GM19324 (cell line): ENCODE results near the gene FXYD5.
"Not testable (repeated sequence)": the region's sequence is repeated elsewhere in the genome, so short reads cannot be mapped to it uniquely, and the experiment has no call there.

Source experiments
- ATAC-seq: cut with Tn5 transposase; IDR thresholded peaks from one replicate; pipeline ENCODE4 v1.9.1; 2021; ENCODE audit warnings: mild to moderate bottlenecking, moderate library complexity; ENCODE audit not compliant: unreplicated experiment, low FRiP score

The FXYD5 gene

GRCh38 chr19:35119578-35120155, 34.9 kb upstream of the FXYD5 start:
- ATAC-seq: no peak

GRCh38 chr19:35120492-35120891, 34.0 kb upstream of the FXYD5 start:
- ATAC-seq: no peak

- ATAC-seq: no peak
These were observed 33.6 kb upstream of the FXYD5 start for GRCh38 chr19:35120898-35121297.

DNA sequence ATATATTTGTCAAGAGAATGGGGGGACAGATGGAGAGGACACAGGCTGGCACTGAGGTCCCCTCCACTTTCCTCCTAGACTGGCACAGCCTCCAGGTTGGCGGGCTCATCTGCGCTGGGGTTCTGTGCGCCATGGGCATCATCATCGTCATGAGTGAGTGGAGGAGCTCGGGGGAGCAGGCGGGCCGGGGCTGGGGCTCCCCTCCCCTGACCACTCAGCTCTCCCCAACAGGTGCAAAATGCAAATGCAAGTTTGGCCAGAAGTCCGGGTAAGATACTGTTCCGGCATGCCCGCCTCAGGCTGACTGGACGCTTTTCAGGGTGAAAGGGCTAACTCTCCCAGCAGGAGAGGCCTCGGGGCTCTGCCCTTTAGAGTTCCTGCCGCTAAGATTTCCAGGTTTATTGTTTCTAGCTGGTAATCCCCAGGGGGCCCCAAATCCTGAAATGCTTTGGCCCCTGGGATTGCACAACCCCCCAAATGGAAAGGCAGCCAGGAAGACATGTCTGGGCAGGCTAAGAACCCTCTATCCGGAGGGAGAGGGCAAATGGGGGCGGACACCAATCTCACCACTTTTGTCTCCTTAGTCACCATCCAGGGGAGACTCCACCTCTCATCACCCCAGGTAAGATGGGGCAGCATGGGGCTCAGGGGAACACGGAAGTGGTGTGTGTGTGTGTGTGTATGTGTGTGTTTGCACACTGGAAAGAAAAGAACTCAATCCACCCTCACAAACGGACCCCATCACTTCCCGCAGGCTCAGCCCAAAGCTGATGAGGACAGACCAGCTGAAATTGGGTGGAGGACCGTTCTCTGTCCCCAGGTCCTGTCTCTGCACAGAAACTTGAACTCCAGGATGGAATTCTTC, 31.6 kb upstream of the FXYD5 start:
- no peak for ATAC-seq

DNA sequence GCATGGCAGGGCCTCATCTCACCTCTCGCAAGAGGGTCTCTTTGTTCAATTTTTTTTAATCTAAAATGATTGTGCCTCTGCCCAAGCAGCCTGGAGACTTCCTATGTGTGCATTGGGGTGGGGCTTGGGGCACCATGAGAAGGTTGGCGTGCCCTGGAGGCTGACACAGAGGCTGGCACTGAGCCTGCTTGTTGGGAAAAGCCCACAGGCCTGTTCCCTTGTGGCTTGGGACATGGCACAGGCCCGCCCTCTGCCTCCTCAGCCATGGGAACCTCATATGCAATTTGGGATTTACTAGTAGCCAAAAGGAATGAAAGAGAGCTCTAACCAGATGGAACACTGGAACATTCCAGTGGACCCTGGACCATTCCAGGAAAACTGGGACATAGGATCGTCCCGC, 31.0 kb upstream of the FXYD5 start:
- no peak for ATAC-seq

DNA sequence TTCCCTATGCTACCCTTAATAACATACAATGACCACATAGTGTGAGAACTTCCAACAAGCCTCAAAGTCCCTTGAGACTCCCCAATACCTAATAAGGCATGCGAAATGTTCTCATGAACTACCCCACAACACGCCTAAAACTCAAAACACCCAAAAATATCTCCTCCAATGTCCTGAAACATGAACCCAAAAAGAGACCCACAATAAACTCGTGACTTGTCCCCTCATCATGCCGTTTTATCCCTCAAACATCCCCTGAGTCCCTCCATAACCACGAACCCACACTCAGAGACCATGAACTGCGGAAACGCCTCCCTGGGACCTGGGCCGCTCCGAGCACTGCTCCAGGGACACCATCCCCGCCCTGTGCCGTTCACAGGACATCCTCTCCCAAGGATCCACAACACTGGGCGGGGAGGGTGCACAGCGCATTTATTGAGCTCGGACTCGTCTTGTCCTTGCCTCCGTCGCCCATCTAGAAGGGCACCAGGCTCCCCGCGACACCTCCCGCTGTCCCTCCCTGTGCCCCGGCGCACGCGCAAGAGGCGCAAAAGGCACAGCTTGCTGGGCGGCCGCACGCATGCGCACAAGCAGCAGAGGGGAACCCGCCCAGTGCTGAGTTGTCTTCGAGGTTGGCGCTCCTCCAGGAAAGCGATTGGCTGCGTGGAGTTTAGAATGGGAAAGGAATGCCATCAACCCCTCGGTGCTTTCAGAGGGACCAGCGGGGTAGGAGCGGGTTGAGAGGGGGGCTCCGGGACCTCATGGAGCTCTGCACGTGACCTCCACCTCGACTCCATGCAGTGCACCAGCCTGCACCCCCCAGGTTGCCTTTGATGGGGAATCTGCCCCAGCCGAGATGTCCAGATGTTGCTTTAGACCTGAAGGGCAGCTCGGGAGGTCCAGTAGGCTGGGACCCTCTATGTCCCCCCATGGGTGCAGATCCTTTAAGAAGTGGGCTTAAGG, 30.2 kb upstream of the FXYD5 start:
- ATAC-seq: peak; percentile 60

DNA sequence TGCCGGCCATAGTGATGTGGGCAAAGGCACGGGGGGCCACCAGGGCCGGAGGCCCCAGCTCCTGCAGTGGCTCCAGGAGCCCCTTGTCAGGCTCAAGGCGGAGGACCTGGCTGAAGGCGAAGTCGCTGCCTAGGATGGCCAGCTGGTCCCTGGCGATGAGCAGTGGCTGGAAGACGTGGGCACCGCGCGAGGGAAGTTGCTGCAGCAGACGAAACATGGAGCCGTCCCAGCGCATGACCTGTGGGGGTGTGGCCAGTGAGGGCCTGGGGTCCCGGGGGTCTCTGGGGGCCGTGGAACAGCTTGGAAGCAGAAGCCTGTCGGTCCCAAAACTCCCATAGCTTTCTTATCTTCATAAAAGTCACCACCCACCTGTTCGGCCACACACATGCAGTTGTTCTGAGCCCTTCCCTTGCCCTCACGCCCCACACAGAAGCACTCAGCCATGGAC, 29.2 kb upstream of the FXYD5 start:
- no peak for ATAC-seq

DNA sequence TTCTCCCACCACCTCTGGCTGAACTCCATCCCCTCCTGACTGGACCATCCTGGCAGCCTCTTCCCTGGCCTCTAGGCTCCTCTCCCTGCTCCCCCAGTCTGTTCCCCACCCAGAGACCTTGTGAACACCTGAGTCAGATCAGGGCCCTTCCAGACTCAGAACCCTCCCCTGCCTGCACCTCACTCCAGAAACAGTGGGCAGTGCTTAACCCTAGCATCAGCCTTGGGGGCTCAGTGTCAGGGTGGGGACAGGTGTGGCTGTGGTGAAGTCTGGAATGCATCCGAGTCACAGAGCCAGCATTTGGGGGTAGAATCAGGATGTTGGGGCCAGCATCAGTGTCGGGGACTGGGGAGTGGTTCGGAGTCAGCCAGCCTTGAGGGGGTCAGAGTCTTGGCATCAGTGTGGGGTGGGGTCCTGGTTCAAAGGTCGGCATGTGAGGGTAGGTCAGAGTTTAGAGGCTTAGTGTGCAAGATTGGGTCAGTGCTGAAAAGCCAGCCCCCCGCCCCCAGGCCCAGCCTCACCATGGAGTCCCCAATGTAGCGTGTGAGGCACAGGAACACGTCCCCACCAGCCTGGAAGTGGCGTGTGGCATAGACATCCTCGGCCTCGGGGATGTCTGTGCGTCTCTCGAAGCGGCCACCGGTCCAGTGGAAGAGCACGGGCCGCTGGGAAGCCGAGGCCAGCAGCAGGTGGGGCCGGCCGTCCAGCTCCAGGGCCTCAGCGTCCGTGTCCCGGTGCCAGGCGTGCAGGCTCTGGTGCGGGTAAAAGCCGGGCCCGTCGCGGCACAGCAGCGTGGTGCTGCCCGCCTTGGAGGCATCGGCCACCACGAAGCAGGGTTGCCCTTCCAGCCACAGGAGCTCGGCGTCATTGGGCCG, 28.5 kb upstream of the FXYD5 start:
- ATAC-seq: no peak

DNA sequence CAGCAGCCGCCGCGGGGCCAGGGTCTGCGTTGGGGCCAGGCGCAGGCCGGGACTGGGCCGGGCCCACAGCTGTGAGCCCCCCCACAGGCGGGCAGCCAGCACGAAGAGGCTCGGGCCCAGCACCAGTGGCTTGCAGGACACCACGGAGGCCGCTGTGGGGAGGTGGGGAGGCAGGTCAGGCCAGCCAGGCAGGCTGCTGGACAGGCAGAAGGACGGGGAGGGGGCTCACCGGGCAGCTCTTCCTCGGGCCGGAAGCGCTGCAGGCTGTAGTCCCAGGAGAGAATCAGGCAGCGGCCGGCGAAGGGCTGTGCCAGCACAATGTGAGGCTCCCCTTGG, 27.9 kb upstream of the FXYD5 start:
- no peak for ATAC-seq

DNA sequence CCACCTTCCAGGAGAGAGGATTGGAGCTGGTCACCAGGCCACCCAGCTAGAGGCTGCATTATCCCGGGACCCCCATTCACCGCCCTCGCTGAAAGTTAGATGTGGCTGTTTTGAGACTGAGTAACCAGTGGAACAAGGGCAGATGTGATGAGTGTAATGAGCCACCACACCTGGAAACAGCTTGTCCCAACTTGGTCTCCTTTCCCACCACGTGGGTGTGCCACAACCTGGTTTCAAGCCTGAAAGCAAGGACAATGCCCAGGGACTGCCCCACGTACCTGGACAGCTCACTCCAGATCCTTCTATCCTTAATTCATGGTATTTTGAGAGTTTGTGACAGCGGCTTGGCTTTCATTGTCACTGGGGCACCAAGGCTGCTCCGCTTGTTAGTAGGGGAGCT, 26.7 kb upstream of the FXYD5 start:
- no peak for ATAC-seq

DNA sequence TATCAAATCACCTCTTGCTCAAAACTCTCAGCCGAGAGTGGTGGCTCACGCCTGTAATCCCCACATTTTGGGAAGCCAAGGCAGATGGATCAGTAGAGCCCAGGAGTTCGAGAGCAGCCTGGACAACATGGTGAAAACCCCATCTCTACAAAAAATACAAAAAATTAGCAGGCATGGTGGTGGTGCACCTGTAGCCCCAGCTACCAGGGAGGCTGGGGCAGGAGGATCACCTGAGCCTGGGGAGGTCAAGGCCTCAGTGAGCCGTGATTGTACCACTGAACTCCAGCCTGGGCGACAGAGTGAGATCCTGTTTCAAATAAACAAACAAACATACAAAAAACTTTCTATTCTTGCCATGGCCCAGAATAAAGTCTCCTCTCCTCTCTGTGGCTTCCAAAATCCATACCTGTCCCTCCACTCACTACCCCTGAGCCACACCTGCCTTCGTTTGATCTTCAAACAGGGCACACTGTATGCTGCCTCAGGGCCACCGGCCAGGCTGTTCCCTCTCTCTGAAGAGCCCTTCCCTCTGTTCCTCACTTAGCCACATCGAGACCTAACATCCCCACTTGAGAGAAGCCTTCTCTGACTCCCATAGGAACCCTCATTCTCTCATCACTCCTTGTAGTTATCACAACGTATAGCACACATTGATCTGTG, 26.0 kb upstream of the FXYD5 start:
- ATAC-seq: no peak

- not testable (repeated sequence) for ATAC-seq
These were observed 24.7 kb upstream of the FXYD5 start for GRCh38 chr19:35129724-35130274.

DNA sequence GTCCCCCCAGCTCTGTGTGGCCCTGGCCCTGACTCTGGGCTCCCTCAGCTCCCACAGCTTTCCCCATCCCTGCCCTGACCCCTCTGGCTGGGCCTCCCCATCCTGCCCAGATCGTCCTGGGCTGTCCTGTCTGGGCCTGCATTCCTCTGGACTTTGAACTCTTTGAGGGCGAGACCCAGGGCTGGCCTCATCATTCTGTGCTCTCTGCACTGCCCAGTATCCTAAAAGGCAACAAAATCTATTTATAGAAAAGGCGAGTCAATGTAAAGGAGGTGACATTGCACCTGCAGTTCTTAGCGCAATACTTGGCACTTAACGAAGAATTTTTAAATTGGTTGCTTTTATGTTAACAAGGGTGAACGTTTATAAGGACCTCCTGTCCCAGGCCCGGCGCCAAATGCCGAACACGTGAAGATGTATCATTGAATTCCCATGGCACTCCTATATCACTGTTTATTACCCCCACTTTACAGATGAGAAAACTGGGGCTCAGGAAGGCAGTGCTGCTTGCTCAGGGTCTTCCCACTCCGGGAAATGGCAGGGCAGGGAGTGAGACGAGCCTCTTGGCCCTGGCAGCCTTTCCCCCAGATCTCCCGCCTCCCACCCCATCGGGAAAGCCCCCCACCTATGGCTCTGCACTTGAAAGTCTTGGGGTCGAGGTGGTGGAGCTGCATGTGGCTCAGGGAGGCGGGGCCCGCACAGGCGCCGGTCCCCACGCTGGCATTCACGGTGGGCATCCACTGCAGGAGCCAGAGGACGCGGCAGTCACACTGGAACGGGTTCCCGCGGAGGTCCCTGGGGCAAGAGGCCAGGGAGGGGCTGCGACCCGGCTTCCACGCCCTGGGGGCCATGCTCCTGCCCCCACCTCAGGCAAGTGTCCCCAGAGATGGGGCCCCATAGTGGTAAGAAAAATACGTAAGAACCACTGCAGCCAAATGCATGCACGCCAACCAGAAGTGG, 23.5 kb upstream of the FXYD5 start:
- no peak for ATAC-seq

- no peak for ATAC-seq
These were observed 22.3 kb upstream of the FXYD5 start for GRCh38 chr19:35132254-35132653.

DNA sequence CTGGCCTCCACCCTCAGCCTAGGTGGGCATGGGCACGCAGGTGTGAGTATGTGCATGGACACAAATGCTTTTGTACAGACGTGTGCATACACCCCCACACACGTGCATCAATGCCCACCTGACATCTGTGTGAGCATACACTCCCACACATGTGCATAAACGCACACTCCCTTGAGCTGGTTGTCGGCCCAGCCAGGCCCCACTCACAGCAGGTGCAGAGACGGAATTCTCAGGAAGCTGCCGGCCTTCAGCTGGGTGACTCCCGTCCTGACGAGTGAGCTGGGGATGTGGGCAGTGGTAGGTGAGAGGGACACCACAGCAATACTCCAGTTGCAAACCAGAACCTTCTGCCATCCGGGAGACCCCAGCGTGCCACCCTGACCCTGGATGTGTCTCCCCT, 20.7 kb upstream of the FXYD5 start:
- ATAC-seq: no peak

DNA sequence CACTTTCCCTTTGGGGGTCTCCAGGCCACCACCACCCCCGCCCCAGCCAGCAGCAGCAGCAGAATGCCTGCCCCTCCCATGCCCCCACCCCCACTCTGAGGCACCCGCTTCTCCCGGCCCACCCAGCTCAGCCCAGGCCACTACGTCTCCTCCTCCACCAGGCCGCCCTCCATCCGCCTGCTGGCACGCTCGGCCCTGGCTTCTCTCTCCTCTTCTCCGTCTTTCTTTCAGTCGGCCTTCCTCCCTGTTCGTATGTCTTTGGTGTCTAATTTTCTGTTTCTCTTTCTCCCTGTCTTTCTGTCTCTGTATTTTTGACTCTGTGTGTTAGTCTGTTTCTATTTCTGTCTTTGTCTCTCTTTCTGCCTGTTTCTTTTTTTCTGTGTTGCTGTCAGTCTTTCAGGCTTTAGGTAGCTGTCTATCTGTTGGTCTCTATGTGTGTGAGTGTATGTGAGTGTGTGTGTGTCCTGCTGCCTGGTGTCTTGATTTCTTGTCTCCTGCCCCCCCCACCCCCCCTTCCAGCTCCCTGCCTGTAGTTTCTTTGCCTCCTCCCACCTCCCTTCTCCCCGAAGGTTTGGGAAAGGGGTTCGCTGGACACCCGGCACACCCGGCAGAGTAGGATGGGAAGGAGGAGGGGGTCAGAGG, 19.8 kb upstream of the FXYD5 start, which contains the start of gene LGI4:
Gene LGI4, minus strand, starts transcription at position 459 of the 642 bp plus-strand sequence. Its CDS starts 379 bp downstream, at position 80.
- no peak for ATAC-seq

GRCh38 chr19:35135389-35135909, 19.1 kb upstream of the FXYD5 start:
- ATAC-seq: peak; percentile 44
